Measurements from ENCODE around the gene BLACAT1.

BLACAT1 gene

GRCh38 chr1:205442051-205442725 is 13.7 kb downstream of the BLACAT1 start:
- no peak for DNase-seq (ENCODE audit: low read depth, low spot score)
- no peak for TF ChIP-seq CTCF (IDR thresholded peaks at IDR 0.05; ENCODE audit: low read depth, low read length)
- H3K4me3 ChIP-seq (ENCODE audit: low read depth, low read length): no peak overlapping the region
- in situ Hi-C loops (cut with HindIII; ENCODE audit: low sequenced_read_pairs): no loop called here

GRCh38 chr1:205441716-205442050 is 14.2 kb downstream of the BLACAT1 start:
- H3K4me3 ChIP-seq (ENCODE audit: low read depth, low read length): no peak overlapping the region
- no peak for TF ChIP-seq CTCF (IDR thresholded peaks at IDR 0.05; ENCODE audit: low read depth, low read length)
- no peak for DNase-seq (ENCODE audit: low read depth, low spot score)
- in situ Hi-C loops (cut with HindIII; ENCODE audit: low sequenced_read_pairs): no loop called here

GRCh38 chr1:205441318-205441633 is 14.6 kb downstream of the BLACAT1 start:
- DNase-seq (ENCODE audit: low read depth, low spot score): no peak
- no peak overlapping the region for H3K4me3 ChIP-seq (ENCODE audit: low read depth, low read length)
- TF ChIP-seq CTCF (IDR thresholded peaks at IDR 0.05; ENCODE audit: low read depth, low read length): no peak
- in situ Hi-C loops (cut with HindIII; ENCODE audit: low sequenced_read_pairs): no loop called here

GRCh38 chr1:205440476-205441317 is 15.1 kb downstream of the BLACAT1 start:
- in situ Hi-C loops (cut with HindIII; ENCODE audit: low sequenced_read_pairs): no loop called here
- peak; percentile 26 for DNase-seq (ENCODE audit: low read depth, low spot score)
- TF ChIP-seq CTCF (IDR thresholded peaks at IDR 0.05; ENCODE audit: low read depth, low read length): no peak
- H3K4me3 ChIP-seq (ENCODE audit: low read depth, low read length): no peak overlapping the region

- no peak for TF ChIP-seq CTCF (IDR thresholded peaks at IDR 0.05; ENCODE audit: low read depth, low read length)
- no peak overlapping the region for H3K4me3 ChIP-seq (ENCODE audit: low read depth, low read length)
- no peak for DNase-seq (ENCODE audit: low read depth, low spot score)
- in situ Hi-C loops (cut with HindIII; ENCODE audit: low sequenced_read_pairs): no loop called here
Measured at GRCh38 chr1:205440121-205440475, 15.7 kb downstream of the BLACAT1 start.

- DNase-seq (ENCODE audit: low read depth, low spot score): peak; percentile 57
- peak; percentile 73 for TF ChIP-seq CTCF (IDR thresholded peaks at IDR 0.05; ENCODE audit: low read depth, low read length)
- in situ Hi-C loops (cut with HindIII; ENCODE audit: low sequenced_read_pairs): no loop called here
Measured at GRCh38 chr1:205438213-205439158, 17.4 kb downstream of the BLACAT1 start.

More at GRCh38 chr1:205438213-205439158, 17.4 kb downstream of the BLACAT1 start:
- no peak overlapping the region for H3K4me3 ChIP-seq (ENCODE audit: low read depth, low read length)
